Ecto neural progenitor cell (in vitro differentiated cells): Measurements from ENCODE around the gene CERS1.

Source experiments
- DNase-seq: peaks from one replicate; pipeline ENCODE4 v3.0.0-alpha.2; 2018; ENCODE audit warnings: low spot score

CERS1 gene, protein sequence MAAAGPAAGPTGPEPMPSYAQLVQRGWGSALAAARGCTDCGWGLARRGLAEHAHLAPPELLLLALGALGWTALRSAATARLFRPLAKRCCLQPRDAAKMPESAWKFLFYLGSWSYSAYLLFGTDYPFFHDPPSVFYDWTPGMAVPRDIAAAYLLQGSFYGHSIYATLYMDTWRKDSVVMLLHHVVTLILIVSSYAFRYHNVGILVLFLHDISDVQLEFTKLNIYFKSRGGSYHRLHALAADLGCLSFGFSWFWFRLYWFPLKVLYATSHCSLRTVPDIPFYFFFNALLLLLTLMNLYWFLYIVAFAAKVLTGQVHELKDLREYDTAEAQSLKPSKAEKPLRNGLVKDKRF

DNA sequence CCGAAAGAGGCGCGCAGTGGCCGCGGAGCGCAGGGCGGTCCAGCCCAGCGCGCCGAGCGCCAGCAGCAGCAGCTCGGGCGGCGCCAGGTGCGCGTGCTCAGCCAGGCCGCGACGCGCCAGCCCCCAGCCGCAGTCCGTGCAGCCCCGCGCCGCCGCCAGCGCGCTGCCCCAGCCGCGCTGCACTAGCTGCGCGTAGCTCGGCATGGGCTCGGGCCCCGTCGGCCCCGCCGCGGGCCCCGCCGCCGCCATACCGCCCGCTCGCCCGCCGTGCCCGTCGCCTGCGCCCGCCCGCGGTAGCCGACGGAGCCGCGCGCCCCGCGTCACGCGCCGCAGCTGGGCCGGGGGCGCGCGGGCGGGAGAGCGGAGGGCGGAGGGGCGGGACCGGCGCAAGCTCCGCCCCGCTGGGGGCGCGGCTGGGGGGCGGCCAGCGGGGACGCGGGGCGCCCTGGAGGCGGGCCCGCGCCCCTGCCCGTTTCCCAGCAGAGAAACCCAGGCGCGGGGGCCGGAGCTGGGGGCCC is at the start of gene CERS1:
TSS of gene CERS1 (minus strand) at position 335 of the 518 bp plus-strand sequence. CDS start at position 249, 86 bp downstream.
- DNase-seq = peak; percentile 66

DNA sequence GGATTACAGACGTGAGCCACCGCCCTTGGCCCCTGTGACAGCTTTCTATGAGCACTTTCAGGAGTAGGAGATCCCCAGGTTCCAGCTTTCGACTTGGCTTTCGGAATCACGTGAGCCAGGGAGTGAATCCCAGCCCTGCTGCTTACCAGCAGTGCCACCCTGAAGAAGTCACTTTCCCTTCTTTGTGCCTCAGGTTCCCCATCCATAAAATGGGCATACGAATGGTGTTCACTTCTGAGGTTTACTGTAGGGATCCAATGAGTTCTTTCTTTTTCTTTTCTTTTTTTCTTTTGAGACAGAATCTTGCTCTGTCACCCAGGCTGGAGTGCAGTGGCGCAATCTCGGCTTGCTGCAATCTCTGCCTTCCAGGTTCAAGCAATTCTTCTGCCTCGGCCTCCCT is 49.3 kb upstream of the CERS1 start:
- DNase-seq = no peak

DNA sequence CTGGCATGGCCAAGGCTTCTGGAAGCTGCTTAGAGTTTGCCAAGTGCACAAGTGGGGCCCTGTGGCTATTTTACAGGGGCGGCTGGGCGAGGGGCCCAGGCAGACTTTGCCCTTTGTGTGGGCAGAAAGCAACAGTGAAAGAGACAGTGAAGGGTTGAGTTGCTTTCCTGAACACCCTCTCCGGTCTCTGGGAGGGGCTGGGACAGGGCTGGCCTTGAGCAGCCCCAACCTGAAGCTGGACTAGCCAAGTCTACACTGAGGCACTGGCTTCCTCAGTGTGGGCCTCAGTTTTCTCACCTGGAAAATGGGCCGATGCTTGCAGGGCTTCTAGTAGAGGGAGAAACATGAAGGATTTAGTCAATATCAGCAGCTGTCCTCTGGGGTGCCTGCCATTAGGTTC is 47.5 kb upstream of the CERS1 start:
- DNase-seq = no peak

DNA sequence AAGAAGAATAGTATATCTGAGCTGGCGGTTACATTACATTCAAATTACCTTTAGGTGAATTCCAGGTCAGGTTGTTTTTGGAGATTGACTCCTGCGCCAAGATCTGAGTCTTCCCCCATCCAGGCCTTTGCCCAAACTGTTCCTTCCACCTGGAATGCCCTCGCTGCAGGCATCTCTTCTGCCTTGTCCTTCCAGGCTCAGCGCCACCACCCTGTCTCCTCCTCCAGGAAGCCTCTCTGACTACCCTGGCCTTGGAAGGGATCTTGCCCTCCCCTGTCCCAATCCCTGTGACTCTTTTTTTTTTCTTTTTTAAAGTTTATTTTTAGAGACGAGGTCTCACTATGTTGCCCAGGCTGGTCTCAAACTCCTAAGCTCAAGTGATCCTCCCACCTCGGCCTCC is 46.7 kb upstream of the CERS1 start:
- DNase-seq = no peak

DNA sequence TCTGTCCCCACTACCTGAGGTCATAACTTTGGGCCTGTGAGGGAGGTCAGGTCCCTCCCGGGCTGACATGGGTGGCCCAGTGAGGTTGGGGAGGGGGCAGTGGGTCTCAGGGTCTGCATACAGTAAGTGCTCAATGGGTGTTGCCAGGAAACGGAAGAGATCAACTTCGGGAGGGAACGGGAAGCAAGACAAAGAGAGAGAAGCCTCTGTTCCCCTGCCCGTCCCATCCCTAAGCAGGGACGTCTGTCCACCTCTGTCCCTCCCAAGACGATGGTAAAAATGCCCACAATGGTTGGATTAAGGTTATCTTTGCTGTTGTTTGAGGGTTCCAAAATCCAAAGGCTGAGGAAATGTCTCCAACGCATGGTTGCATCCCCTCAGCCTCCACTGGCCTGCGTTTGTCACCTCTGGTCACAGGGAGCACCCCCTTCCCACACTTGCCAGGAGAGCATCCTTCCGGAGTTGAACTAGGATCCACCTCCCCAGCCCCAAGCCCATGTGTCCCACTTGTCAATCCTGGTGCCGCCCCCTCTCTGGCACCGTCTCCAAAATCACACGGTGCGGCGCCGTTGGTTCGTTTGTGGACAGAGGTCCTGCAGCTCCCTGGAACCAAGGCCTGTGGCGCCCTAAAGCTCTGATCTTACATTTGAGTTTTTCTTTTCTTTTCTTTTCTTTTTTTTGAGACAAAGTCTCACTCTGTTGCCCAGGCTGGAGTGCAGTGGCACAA is 45.8 kb upstream of the CERS1 start:
- DNase-seq = no peak

DNA sequence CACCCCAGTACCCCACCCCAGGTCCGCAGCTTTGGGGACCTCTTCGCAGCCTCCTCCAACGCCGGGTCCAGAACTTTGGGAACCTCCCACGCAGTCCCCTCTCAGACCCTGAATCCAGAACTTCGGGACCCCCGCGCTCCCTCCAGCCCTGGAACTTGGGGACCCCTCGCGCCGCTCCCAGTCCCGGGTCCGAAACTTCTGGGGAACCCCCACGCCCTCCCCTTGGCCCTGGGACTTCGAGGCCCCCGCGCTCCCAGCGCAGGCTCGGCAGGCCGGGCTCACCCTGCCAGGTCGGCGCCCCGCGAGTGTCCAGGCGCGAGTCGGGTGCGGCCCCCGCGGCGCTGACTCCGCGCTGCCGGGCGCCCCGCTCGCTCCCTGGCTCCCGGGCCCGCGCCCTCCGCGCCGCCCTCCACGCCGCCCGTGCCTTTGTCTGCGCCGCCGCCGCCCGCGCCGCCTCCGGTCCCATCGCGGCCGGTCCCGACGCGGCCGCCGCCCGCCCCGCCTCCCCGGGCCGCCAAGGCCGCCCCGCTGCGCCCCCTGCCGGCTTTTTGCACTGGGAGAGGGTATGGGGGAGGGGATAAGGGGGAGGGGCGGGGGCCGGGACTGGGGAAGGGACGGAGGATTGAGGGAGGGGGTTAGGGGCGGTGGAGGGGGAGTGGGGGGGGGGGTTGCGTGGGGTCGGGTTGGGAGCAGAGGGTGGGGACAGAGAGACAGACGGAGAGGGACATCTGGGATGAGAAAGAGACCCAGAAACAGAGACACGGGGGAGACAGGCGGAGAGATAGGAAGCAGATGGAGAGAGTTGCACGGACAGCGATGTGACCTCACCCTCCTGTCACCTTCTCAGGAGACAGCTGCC is 45.0 kb upstream of the CERS1 start, which contains the start of gene HOMER3:
TSS of gene HOMER3 (minus strand) at position 449 of the 859 bp plus-strand sequence. CDS start 2,235 bp downstream, outside the sequence.
- peak; percentile 85 for DNase-seq

DNA sequence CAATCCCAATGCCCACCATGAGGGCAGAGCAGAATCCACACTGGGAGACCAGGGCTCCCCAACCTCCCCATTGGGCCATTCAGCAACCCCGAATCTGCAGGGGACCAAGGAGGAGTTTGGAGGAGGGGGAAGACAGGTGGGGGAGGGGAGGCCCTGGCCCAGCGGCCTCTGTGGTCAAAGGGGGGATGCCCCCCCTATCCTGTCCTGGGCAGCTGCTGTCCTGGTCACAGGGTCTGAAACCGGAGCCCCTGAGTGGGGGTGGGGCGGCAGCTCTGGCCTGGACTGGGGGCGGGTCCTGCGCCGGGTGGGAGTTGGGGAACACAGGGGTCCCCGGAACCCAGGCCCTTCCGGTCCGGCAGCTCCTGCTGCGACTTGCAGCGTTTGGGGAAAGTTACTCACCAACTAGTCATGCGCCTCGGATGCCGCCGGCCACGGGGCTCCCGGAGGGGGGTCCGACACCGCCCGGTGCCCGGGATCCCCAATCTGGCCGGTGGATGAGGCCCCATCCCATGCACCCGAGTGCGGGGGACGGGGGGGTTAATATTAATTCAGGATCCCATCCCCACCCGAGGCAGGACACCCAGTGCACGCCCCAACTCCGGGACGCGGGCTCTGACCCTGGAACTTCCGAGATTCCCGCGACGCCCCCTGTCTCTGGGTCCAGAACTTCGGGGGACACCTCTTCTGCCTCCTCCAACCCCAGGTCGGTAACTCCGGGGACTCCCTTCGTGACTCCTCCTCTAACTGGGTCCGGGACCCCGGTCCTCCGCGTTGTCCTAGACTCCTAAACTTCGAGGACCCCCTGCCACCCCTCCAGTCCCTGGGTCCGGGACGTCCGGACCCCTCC is 44.2 kb upstream of the CERS1 start:
- DNase-seq = peak; percentile 82

DNA sequence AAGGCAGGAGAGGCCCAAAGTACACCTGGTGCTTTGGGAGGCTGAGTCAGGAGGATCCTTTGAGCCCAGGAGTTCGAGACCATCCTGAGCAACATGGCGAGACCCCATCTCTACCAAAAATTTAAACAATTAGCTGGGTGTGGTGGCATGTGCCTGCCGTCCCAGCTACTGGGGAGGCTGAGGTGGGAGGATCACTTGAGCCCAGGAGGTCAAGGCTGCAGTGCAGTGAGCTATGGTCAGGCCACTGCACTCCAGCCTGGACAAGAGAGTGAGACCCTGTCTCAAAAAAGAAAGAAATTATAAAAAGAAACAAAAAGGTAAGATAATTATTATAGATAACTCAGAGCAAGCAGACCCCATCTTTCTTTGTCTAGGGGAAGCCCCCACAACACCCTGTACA is 43.2 kb upstream of the CERS1 start:
- DNase-seq = no peak

DNA sequence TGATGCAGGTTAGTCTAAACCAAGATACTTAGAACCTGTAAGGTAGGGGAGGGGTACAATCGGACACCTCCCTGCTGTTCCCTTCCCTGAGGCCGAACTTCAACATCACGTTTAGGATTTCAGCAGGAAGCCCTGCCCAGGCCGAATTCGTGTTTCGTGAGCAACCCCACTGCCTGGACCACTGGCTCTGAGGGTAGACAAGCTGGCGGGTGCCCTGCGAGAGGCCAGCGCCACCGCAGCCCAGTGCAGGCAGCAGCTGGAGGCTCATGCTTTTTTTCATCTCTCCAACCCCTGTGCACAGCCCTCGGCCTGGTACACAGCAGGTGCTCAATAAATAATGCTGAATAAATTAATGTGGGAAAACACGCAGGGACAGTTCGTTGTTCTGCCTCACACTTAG is 37.3 kb upstream of the CERS1 start:
- no peak for DNase-seq

DNA sequence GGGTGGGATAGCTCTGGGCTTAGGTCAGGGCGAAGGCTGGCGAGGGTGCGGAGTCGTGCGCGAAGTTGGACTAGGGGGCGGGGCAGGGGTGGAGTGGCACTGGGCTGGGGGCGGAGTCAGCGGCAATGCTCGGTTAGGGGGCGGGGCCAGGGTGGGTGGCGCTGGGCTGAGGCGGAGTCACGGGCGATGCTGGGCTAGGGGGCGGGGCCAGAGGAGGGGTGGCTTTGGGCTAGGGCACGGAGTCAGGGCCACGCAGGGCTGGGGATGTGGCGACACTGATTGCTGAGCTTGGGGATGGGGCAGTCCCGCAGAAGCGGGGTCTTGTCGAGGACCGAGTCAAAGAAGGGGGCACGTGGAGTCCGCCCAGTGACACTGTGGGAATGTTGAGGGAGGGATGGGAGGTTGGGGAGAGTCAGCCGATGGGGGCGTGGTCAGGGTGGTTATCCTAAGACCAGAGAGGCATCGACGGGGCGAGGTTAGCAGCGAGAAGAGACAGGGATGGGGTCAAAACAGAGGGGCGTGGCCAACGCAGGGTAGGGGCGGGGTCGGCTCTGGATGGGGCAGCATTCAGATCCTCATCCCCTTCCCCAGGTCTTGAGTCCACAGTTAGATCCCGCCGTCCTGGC is 36.4 kb upstream of the CERS1 start:
- DNase-seq = peak; percentile 96

DNA sequence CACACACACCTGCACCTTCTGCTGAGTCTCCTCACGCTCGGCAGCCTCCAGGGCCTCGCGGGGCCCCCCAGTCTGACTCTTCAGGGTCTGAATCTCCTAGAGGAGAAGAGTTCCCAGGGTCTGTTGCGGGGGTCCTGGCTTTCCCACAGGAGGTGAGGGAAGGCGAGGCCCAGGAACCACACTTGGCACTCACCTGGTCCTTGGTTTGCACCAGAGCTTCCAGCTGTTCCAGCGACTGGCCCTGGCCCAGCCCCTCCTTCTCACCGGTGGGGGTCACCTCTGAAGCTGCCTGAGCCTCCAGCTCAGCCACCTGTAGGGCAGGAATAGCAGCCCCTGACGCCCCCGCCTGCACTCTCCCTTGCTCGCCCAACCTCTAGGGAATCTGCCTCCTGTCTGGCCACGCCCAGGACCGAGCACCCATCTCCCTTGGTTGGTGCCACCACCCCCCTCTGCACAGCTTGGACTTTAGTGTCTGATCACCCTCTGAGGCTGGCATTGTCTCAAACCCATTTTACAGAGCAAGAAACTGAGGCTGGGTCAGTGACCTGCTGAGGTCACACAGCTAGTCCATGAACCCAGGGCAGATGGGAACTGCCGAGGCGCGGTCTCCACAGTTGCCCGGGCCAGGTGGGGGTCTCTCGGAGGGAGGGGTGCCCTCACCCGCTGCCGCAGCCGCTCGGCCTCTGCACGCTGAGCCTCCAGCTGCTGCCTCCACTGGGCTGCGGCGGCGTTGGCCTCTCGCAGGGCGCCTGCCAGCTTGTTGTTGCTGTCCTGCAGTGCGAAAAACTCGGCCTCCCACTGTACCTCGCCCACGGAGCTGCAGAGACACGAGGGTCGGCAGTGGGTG is 35.6 kb upstream of the CERS1 start:
- peak; percentile 39 for DNase-seq

DNA sequence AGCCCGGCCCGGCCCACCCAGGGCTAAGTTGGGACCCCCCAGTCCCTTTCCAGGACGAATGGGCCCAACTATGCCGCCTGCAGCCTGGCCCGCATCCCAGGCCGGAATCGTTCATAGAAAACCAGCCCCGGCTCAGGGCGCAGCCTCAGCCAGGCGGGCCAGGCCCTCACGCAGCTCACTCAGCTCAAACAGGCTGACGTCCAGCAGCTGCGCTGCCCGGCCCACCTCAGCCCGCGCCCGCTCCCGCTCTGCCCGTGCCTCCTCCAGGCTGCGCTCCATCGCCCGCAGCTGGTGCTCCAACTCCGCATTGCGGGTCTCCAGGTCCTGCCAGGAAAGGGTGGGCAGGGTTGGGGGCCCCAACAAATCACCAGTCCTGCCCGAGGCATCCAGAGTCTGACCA is 33.4 kb upstream of the CERS1 start:
- peak; percentile 41 for DNase-seq

DNA sequence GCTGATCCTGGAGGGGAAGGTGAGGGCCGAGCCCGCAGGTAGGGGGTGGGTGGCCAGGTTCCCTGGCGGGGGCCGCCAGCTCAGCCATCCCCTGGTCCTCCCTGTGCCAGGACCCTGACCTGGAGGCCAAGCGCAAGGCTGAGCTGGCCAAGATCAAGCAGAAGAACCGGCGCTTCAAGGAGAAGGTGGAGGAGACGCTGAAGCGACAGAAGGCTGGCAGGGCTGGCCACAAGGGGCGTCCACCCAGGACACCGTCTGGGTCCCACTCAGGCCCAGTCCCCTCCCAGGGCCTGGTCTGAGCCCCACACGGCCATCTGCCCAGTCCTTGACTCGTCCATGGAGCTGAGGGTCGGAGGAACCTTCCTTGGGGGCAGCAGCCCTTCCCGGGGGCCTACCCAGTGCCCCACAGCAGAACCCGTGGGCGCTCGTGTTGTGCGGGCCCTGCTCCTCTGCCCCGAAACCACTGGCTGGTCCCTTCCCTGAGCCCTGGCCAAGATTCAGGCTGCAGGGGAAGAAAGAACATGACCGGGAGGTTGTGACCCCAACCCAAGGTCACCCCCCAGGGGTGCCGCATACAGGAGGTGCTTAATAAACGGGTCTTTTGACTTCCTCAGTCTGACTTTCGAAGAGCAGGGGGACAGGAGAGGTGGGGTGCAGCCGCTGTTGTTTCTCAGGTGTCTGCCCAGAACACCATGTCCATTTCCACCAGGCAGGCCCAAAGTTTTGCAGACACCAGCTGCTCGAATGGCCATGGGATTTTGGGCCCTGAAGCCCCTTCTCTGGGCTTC is 32.3 kb upstream of the CERS1 start:
- DNase-seq = peak; percentile 40

DNA sequence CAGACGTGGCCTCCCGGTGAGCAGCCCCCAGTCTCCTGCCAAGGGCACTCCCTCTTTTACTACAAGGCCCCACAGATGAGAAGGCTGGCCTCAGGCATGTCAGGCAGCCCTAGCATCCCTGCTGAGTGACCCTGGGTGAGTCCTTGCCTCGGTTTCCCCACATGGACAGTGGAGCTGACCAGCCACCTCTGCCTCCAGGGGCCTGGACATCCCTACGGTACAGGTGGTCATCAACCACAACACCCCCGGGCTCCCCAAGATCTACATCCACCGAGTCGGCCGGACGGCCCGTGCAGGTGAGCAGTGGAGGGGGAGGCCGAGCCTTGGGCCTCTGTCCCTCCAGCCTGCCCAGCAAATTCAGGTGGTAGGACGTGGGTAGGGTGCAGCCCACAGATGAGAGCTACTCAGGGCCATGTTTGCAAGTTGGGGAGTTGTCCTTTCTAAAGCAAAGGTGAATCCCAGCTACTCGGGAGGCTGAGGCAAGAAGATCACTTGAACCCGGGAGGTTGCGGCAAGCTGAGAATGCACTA is 28.8 kb upstream of the CERS1 start:
- DNase-seq = no peak

DNA sequence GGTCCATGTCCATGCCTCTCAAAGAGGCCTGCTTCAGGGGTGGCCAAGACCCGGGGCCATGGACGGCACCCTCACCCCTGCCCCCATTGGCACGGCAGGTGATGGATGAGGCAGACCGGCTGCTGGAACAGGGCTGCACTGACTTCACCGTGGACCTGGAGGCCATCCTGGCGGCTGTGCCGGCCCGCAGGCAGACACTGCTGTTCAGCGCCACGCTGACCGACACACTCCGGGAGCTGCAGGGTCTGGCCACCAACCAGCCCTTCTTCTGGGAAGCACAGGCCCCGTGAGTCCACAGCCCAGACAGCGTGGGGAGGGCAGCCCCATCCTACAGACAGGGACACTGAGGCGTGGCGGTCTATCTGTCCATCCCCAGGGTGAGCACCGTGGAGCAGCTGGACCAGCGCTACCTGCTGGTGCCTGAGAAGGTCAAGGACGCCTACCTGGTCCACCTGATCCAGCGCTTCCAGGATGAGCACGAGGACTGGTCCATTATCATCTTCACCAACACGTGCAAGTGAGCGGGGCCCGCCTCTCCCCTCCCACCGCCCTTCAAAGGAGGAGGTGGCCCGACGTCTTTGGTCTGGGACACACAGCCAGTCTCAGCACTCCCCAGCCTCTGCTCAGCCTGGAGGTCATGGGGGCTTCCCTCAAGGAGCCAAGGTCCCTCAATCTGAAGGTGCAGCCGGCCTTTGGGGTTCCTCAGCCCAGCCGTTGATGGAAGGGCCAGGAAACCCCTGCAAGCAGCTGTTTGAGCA is 26.4 kb upstream of the CERS1 start:
- DNase-seq = no peak

DNA sequence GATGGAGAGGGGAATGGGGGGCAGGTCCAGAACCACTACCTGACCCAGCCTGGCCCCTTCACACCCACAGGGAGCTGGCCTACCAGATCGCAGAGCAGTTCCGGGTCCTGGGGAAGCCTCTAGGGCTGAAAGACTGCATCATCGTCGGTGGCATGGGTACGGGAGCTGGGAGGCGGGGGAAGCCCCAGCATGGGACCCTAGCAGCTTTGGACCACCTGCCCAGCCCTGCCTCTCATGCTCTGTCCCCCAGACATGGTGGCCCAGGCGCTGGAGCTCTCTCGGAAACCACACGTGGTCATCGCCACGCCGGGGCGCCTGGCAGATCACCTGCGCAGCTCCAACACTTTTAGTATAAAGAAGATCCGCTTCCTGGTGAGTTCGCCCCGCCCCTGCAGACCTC is 25.6 kb upstream of the CERS1 start:
- DNase-seq = no peak

DNA sequence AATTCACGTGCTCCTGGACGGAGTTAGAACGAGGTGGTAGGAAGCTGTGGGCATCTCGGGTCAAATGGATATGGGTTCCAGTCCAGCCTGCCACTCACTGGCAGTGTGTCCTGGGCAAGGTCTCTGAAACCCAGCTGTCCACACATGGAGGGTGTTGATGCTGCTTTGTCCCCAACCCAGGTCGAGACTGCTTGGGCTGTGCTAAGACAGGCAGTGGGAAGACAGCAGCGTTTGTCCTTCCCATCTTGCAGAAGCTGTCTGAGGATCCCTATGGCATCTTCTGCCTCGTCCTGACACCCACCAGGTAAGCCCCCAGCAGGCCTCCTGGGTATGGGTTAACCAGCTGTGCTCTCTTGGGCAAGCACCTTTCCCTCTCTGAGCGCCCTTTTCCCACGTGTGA is 24.4 kb upstream of the CERS1 start:
- DNase-seq = no peak

DNA sequence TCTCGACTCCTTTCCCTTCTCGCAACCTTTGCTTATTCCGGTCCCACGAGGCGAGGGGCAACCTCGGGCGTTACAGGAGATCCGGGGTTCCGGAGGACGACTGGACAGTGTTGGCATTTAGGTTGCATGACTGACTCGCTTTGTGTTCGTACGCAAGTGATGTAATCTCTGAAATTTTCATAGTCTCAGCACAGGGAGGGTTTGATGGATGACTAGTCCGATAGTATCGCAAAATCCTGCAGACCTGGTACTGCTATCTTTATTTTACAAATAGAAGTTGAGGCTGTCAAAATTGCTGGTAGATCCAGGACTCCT is 23.9 kb upstream of the CERS1 start:
- DNase-seq = no peak
